NB4 (cell line): Measurements from ENCODE around the gene NGB.
A peak's percentile ranks its signal among the peaks of the same experiment; 100 is the strongest.

Experiments used
- DNase-seq: peaks from one replicate; pipeline ENCODE4 v3.0.0; 2010; ENCODE audit warnings: low read depth
- H3K4me3 ChIP-seq: one replicate; pipeline ENCODE4 v1.5.1; 2011; ENCODE audit warnings: mild to moderate bottlenecking, low read depth, low read length, moderate library complexity
- CTCF ChIP-seq: IDR thresholded peaks from one replicate; pipeline ENCODE4 v1.5.1; 2012; ENCODE audit warnings: low read depth, low read length
- MAX ChIP-seq: IDR thresholded peaks from 2 replicates; pipeline ENCODE4 v1.6.1; 2011; ENCODE audit warnings: low read depth, low read length
- MYC ChIP-seq: IDR thresholded peaks from 2 replicates; pipeline ENCODE4 v1.6.1; 2011; ENCODE audit warnings: low read depth, low read length
- POLR2A ChIP-seq: IDR thresholded peaks from 2 replicates; pipeline ENCODE4 v1.6.1; 2011; ENCODE audit warnings: mild to moderate bottlenecking; ENCODE audit not compliant: insufficient read length; ENCODE audit errors: extremely low read depth

Gene NGB

GRCh38 chr14:77302926-77303325 lies 31.9 kb upstream of the NGB start:
- no peak for DNase-seq
- no peak overlapping the region for H3K4me3 ChIP-seq
- TF ChIP-seq CTCF (no peak), MYC (no peak), POLR2A (no peak), MAX (no peak)

GRCh38 chr14:77301103-77301502 lies 30.1 kb upstream of the NGB start:
- TF ChIP-seq POLR2A (no peak), MAX (no peak), CTCF (peak; percentile 84), MYC (no peak)
- no peak overlapping the region for H3K4me3 ChIP-seq
- peak; percentile 71 for DNase-seq

GRCh38 chr14:77299771-77300170 lies 28.8 kb upstream of the NGB start:
- no peak overlapping the region for H3K4me3 ChIP-seq
- no peak for DNase-seq
- TF ChIP-seq MAX = no peak
- TF ChIP-seq POLR2A = no peak
- no peak for TF ChIP-seq CTCF
- TF ChIP-seq MYC = no peak

GRCh38 chr14:77296906-77297305 lies 25.9 kb upstream of the NGB start:
- TF ChIP-seq MYC (no peak), POLR2A (no peak), CTCF (no peak), MAX (no peak)
- no peak for DNase-seq
- no peak overlapping the region for H3K4me3 ChIP-seq

GRCh38 chr14:77296155-77296554 lies 25.1 kb upstream of the NGB start:
- DNase-seq = no peak
- TF ChIP-seq POLR2A (no peak), MYC (no peak), CTCF (no peak), MAX (no peak)
- no peak overlapping the region for H3K4me3 ChIP-seq

GRCh38 chr14:77290705-77291104 lies 19.7 kb upstream of the NGB start:
- H3K4me3 ChIP-seq = no peak overlapping the region
- no peak for DNase-seq

More at GRCh38 chr14:77290705-77291104, 19.7 kb upstream of the NGB start:
- TF ChIP-seq POLR2A (no peak), CTCF (no peak), MAX (no peak), MYC (no peak)
